Activated CD8-positive, alpha-beta memory T cell treated with anti-CD3 and anti-CD28 coated beads, Interleukin-2, amount 10 ng/mL, durations not matched to agents 7 days and 5 days (primary cell): ENCODE measurements around the gene CACNA1E. TPM values are rescaled to one million over a fixed set of nuclear protein-coding genes. Genes with fewer than 3 reads are reported as not detected.

Source experiments
- ATAC-seq: fragments of 150-1000 bp; cut with Tn5 transposase; one replicate; pipeline ENCODE4 v1.10.0; 2021; ENCODE audit warnings: moderate library complexity
- CTCF ChIA-PET: fragments of 350-600 bp; sonication (Branson Sonifier 250); formaldehyde crosslinking; loops from one replicate; lab custom pipeline; 2021; ENCODE audit warnings: antibody characterized with exemption; lab: Charles Lee
- DNase-seq: peaks from one replicate; pipeline ENCODE4 v3.0.0-alpha.2; 2020
- H3K27ac Mint-ChIP-seq: one replicate; pipeline ENCODE4 v1.8.0; 2021; ENCODE audit warnings: mild to moderate bottlenecking, mixed read lengths
- H3K27me3 Mint-ChIP-seq: one replicate; pipeline ENCODE4 v1.8.0; 2021; ENCODE audit warnings: mixed read lengths
- H3K36me3 Mint-ChIP-seq: one replicate; pipeline ENCODE4 v1.8.0; 2021; ENCODE audit warnings: mild to moderate bottlenecking, mixed read lengths
- H3K4me1 Mint-ChIP-seq: one replicate; pipeline ENCODE4 v1.8.0; 2021; ENCODE audit warnings: mixed read lengths
- H3K4me3 Mint-ChIP-seq: one replicate; pipeline ENCODE4 v1.8.0; 2021; ENCODE audit warnings: mild to moderate bottlenecking, moderate library complexity, mixed read lengths
- H3K9me3 Mint-ChIP-seq: one replicate; pipeline ENCODE4 v1.8.0; 2022; ENCODE audit warnings: low read depth, mixed read lengths
- total RNA-seq, 2 experiments: library from RNA; stranded (reverse); gene quantifications; one replicate each; pipeline ENCODE4 v1.2.3, GENCODE V29; 2021

Gene CACNA1E
- total RNA-seq, 2 experiments from 2014 or later: not detected

DNA sequence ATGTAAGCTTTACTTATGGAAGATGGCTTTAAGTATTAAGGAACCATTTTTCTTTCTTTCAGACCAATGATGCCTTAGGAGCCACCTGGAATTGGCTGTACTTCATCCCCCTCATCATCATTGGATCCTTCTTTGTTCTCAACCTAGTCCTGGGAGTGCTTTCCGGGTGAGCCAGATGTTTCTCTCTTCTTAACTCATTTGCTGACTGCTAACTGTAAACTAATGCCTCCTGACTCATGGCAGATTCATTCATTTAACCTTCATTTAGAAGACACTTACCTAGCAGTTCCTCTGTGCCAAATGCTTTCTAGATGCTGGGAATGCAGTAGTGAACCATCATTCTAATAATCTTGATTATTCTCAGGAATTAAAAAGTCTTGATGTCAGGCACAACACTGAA is 168.0 kb downstream of the CACNA1E start:
- no peak overlapping the region for H3K27ac Mint-ChIP-seq
- DNase-seq: no peak

DNA sequence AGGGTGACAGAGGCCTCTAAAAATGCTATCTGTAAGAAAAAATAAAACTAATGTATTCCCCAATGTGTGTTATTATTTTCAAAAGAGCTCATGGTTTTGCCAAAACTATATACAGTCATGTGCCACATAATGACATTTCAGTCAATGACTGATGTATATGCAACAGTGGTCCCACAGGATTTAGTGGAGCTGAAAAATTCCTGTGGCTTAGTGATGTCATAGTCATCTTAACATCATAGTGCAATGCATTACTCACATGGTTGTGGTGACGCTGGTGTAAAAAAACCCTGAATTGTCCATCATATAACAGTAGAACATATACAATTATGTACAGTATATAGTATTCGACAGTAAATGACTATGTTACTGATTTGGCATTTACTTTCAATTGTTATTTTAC is 172.4 kb downstream of the CACNA1E start:
- Mint-ChIP-seq H3K9me3 (no peaks in the 10 kb centered on the region), H3K4me3 (no peak overlapping the region), H3K4me1 (no peaks in the 10 kb centered on the region), H3K27ac (no peak overlapping the region), H3K36me3 (no peaks in the 10 kb centered on the region), H3K27me3 (no peaks in the 10 kb centered on the region)
- ATAC-seq (no peak), DNase-seq (no peak)
- CTCF ChIA-PET: no interaction called here

More for the DNA sequence above, 168.0 kb downstream of the CACNA1E start:
- peaks cover 6% of the 10 kb centered on the region for H3K27me3 Mint-ChIP-seq
- CTCF ChIA-PET: no interaction called here
- ATAC-seq: no peak
- no peaks in the 10 kb centered on the region for H3K36me3 Mint-ChIP-seq
- H3K9me3 Mint-ChIP-seq: no peaks in the 10 kb centered on the region
- H3K4me1 Mint-ChIP-seq: no peaks in the 10 kb centered on the region
- no peak overlapping the region for H3K4me3 Mint-ChIP-seq

DNA sequence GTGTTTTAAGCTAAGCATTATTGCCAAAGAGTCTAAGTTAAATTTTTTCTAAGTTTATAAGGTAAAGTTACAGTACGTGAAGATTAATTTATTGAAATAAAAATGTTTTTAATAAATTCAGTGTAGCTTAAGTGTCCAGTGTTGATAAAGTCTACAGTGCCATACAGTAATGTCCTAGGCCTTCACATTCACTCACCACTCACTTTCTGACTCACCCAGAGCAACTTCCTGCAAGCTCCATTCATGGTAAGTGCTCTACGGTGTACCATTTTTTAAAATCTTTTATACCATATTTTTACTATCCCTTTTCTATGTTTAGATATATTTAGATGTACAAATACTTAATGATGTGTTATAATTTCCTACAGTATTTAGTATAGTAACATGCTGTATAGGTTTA is 173.2 kb downstream of the CACNA1E start:
- CTCF ChIA-PET: no interaction called here

DNA sequence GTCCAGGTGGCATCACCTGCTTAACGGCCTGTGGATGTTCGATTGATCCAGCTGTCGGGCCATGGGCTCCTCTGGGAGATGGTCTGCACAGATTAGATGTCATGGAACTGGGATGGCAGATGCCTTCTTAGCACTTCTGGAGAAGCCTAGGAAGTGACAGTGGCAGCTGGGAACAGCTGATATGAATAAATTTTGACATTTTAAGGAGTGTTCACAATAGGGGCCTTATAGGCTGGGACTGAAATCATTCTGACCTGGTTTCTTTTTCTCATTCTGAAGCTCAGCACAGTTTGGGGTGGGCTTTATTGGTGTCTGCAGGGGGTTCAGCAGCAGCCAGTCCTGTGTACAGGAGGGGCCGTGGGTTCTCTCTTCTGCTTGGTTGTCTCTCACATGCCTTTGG is 175.3 kb downstream of the CACNA1E start:
- Mint-ChIP-seq H3K9me3 (no peaks in the 10 kb centered on the region), H3K36me3 (no peaks in the 10 kb centered on the region)
- CTCF ChIA-PET: no interaction called here

More for the DNA sequence above, 173.2 kb downstream of the CACNA1E start:
- no peaks in the 10 kb centered on the region for H3K9me3 Mint-ChIP-seq
- H3K27me3 Mint-ChIP-seq: no peaks in the 10 kb centered on the region
- H3K27ac Mint-ChIP-seq: no peak overlapping the region
- DNase-seq: no peak
- no peak for ATAC-seq
- H3K4me3 Mint-ChIP-seq: no peak overlapping the region
- H3K4me1 Mint-ChIP-seq: no peaks in the 10 kb centered on the region
- no peaks in the 10 kb centered on the region for H3K36me3 Mint-ChIP-seq

DNA sequence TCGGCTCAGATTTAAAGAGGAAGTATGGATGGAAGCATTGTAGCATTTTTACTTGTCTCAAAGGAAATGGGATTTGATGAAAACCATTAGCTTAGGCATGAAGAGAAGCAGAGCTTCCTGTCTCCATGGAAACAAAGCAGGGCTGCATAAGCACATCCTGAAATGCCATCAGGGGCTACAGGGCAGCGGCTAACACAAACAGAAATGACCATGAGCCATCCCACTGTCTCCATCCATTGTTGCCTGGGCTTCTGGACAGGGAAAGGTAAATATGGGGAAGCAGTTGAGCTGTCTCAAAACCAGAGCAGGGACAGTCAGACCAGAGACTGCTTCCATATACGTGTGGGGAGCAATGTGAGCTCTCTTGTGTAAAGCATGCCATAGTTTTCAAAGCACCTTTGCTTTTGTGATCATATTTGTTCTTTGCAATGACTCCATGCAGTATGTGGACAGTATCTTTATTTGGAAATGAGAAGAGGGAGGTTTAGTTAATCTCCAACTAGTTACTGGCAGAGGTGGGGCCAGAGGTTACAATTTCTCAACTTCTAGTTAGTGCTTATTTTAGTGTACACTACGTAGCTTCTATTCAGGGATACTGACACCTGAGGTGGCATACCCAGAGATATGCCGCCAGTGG is 176.1 kb downstream of the CACNA1E start:
- Mint-ChIP-seq H3K27ac (no peak overlapping the region), H3K9me3 (no peaks in the 10 kb centered on the region), H3K27me3 (peaks cover 2% of the 10 kb centered on the region), H3K4me3 (no peak overlapping the region), H3K36me3 (no peaks in the 10 kb centered on the region), H3K4me1 (no peaks in the 10 kb centered on the region)
- DNase-seq (no peak), ATAC-seq (no peak)
- CTCF ChIA-PET: no interaction called here

More for the DNA sequence above, 175.3 kb downstream of the CACNA1E start:
- no peak overlapping the region for H3K4me3 Mint-ChIP-seq
- DNase-seq: no peak
- no peak overlapping the region for H3K27ac Mint-ChIP-seq
- H3K27me3 Mint-ChIP-seq: no peaks in the 10 kb centered on the region
- H3K4me1 Mint-ChIP-seq: no peaks in the 10 kb centered on the region
- no peak for ATAC-seq

DNA sequence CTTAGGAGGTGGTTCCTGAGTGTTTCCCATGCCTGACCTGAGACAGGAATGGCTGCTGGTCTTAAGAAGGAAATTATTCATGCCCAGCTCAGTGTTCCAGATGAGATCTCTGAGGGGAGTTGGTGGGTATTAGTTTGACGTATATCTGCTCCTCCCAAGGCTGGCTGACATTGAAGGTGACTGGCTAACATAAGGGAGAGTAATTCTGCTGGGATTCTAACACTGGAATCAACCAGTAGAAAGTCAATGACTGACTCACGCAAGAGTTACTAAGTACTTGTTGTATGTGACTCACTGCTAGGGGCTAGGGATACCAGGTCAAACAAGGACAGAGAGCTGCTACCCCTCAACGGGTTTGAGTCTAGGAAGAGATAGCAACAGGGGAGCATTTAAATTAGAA is 177.3 kb downstream of the CACNA1E start:
- Mint-ChIP-seq H3K4me1 (no peaks in the 10 kb centered on the region), H3K27ac (no peak overlapping the region), H3K36me3 (no peaks in the 10 kb centered on the region), H3K27me3 (peaks cover 4% of the 10 kb centered on the region), H3K9me3 (no peaks in the 10 kb centered on the region), H3K4me3 (no peak overlapping the region)
- CTCF ChIA-PET: no interaction called here
- ATAC-seq (no peak), DNase-seq (no peak)

DNA sequence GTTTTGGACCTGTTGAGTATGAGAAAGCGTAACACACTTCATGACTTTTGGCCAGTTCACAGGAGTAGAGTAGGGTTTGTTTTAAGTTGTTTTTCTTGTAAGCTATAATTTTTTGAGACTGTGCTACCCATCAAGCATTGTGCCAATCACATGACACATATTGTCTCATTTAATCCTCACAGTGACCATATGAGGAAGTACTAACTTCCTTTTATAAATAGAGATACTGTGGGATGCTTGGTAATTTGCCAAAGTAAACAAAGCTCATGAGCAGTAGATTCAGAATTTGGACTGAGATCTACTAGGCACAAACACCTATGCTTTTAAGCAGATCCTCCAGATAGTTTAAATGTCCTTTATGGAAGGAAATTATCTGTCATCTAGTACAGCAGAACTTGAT is 178.3 kb downstream of the CACNA1E start:
- H3K9me3 Mint-ChIP-seq: no peaks in the 10 kb centered on the region
- H3K27ac Mint-ChIP-seq: no peak overlapping the region
- H3K36me3 Mint-ChIP-seq: no peaks in the 10 kb centered on the region
- no peak for ATAC-seq
- H3K4me3 Mint-ChIP-seq: no peak overlapping the region
- H3K27me3 Mint-ChIP-seq: peaks cover 4% of the 10 kb centered on the region
- no peak for DNase-seq
- H3K4me1 Mint-ChIP-seq: no peaks in the 10 kb centered on the region
- CTCF ChIA-PET: no interaction called here

DNA sequence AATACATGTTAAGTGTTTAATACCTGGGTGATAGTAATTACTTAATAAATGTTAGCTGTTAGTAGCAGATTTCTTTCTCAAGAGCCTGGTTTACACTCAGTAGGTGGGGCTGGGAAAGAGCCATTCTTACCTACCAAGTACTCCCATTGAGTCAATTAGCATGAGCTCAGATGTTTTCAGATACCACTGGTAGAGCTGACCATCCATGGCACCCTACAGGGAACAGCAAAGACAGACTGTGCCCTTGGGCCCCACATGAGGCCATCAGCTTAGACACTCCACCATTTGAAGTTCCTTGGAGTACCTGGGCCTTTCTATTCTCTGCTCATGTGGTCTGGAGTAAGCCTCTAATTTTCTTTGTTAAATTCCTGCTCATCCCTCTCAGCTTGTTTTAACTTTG is 179.3 kb downstream of the CACNA1E start:
- Mint-ChIP-seq H3K27me3 (peaks cover 9% of the 10 kb centered on the region), H3K9me3 (no peaks in the 10 kb centered on the region), H3K36me3 (no peaks in the 10 kb centered on the region), H3K27ac (no peak overlapping the region), H3K4me3 (no peak overlapping the region), H3K4me1 (no peaks in the 10 kb centered on the region)
- CTCF ChIA-PET: no interaction called here
- no peak for DNase-seq
- ATAC-seq: no peak

DNA sequence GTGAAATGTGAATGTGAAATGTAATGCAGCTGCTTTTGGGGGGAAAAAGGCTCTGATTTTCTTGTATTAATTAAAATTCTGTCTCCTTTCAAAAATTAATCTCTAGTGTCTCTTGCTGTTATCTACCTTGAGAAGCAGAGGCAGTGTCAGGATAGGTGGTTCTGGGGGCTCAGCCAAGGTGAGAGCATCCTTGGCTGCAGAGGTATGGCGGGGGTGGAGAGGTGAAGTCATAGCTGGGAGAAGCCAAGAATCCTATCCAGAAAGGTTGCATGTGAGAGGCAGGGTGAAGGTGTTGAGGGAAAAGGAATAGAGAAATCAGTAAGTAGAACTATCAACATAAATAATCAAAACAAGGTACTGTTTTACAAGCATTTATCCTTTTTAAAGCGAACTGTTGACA is 181.2 kb downstream of the CACNA1E start:
- Mint-ChIP-seq H3K4me1 (no peaks in the 10 kb centered on the region), H3K36me3 (no peaks in the 10 kb centered on the region), H3K4me3 (no peak overlapping the region), H3K27ac (no peak overlapping the region), H3K27me3 (peaks cover 9% of the 10 kb centered on the region), H3K9me3 (no peaks in the 10 kb centered on the region)
- CTCF ChIA-PET: no interaction called here
- DNase-seq (no peak), ATAC-seq (no peak)

DNA sequence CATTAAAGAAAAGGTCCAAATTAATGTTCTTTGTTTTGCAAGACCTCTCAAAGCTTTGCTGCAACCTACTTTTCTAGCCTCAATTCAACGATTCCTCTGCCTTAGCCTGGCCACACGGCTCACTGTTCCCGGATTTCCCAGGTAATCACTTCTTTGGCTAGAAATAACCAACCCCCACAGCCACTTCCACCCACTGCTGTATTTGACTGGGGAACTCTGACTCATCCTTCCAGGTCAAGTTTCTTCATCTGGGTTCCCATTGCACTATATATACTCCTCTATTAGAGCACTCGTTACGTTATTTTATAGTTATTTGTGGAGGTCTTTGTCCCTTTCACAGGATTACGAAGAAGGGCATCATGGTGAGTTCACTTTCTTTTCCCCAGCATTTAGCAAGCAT is 185.9 kb downstream of the CACNA1E start:
- Mint-ChIP-seq H3K36me3 (no peaks in the 10 kb centered on the region), H3K4me1 (no peaks in the 10 kb centered on the region), H3K4me3 (no peak overlapping the region), H3K9me3 (no peaks in the 10 kb centered on the region), H3K27ac (no peak overlapping the region), H3K27me3 (peaks cover 9% of the 10 kb centered on the region)
- CTCF ChIA-PET: no interaction called here
- DNase-seq (no peak), ATAC-seq (no peak)

DNA sequence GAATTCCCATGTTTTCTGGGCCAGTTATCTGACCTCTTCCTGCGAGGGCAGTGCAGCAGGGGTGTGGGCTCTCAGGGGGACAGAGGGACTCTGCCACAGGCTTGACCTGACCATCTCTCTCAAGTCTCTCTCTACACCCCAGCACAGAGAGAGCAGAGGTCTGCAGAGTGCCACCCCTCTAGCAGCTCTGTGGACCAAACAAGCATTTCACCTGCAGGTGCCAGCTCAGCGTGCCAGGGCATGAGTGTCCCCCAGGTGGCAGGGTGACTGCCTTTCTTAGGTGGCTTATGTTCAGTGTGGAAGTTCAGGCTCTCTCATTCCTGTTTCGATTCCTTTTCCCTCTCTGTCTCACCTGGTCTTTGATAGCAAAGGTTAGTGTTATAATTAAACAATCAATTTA is 191.3 kb downstream of the CACNA1E start:
- CTCF ChIA-PET: no interaction called here
- no peak for ATAC-seq
- H3K36me3 Mint-ChIP-seq: no peaks in the 10 kb centered on the region

DNA sequence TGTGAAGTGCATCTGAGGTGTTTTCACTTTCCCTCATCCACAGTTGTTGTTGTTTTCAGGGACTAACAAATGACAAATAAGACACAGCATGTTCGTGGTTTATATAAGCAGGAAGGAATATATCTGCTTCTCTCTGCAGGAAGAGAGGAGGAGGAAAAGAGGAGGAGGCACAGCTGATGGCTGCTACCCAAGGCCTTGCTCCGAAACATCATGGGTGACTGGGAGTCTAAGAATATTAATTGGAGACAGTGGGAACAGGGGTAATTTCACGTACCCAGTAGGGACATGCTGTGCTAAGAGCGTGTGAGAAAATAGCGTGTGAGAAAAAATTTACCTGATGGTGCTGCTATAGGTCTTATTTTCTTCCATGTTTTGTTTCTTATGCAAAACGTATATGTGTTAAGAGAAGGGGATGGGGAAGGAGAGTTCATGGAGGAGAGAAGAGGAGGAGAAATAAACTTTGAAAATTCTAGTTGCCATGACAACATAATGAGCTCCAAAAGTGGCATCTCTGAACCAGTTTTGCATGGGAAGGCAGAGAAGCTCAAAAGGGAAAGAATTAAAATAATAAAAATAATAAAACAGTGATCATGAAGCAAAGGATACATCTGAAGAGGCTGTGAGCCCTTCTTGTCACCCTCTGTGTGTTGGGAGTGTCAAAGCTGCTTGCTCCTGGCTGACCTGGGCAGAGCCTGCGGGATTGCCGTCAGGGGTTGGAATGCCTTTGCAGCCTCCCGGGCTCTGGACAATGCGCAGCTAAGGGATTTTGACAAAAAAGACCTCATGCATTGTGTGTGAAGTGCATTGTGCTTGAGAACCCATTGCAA is 192.0 kb downstream of the CACNA1E start:
- ATAC-seq (no peak), DNase-seq (no peak)
- Mint-ChIP-seq H3K4me3 (no peak overlapping the region), H3K36me3 (no peaks in the 10 kb centered on the region), H3K9me3 (no peaks in the 10 kb centered on the region), H3K27me3 (peaks cover 16% of the 10 kb centered on the region), H3K27ac (no peak overlapping the region), H3K4me1 (no peaks in the 10 kb centered on the region)
- CTCF ChIA-PET: interaction anchor here (1.7 kb wide), 1 partner anchor 196 kb away, joined by 4 read pairs; no protein-coding TSS in a partner anchor

More for the DNA sequence above, 191.3 kb downstream of the CACNA1E start:
- no peak overlapping the region for H3K4me3 Mint-ChIP-seq
- no peak for DNase-seq
- H3K27me3 Mint-ChIP-seq: peaks cover 16% of the 10 kb centered on the region
- H3K27ac Mint-ChIP-seq: no peak overlapping the region
- H3K9me3 Mint-ChIP-seq: no peaks in the 10 kb centered on the region
- H3K4me1 Mint-ChIP-seq: no peaks in the 10 kb centered on the region

DNA sequence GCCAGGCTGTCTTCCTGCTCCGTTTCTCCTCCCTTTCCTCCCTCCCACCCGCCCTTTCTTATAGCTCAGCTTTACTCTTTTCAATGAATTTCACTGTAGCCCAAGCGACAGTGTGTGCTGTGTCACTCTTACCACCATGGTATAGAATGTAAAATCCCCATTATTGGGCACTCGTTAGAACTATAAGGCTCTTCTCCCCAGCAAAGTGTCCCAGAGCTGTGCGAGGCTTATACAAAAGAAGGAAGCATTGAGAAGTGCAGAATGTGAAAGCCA is 192.5 kb downstream of the CACNA1E start:
- no peak for DNase-seq
- no peak overlapping the region for H3K4me3 Mint-ChIP-seq
- H3K27me3 Mint-ChIP-seq: peaks cover 16% of the 10 kb centered on the region
- no peaks in the 10 kb centered on the region for H3K4me1 Mint-ChIP-seq
- H3K9me3 Mint-ChIP-seq: no peaks in the 10 kb centered on the region
- CTCF ChIA-PET: interaction anchor here (1.7 kb wide), 1 partner anchor 196 kb away, joined by 4 read pairs; no protein-coding TSS in a partner anchor
- H3K36me3 Mint-ChIP-seq: no peaks in the 10 kb centered on the region
- no peak for ATAC-seq
- H3K27ac Mint-ChIP-seq: no peak overlapping the region

DNA sequence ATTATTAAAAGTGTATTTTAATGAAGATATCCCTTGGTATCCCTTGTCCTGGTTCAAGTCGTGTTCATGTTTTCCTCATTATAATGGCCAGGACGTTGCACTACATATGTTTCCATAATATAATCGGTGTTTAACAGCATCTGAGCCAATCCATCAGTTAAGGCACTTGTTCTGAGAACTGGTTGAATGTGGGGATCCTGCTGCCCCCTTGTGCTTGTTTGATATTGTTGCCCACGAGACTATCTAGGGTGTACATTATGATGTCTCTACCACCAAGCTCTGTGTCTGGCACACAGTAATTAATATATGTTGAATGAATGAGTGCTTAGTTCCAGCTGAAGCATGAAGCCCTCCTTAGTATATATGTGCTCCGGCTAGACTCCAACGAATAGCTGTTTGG is 193.0 kb downstream of the CACNA1E start:
- CTCF ChIA-PET: interaction anchor here (0.8 to 1.7 kb wide), 2 partner anchors 197 to 200 kb away, joined by 4 read pairs; no protein-coding TSS in a partner anchor
- no peak for ATAC-seq
- no peaks in the 10 kb centered on the region for H3K36me3 Mint-ChIP-seq

More for the DNA sequence above, 193.0 kb downstream of the CACNA1E start:
- Mint-ChIP-seq H3K4me3 (no peak overlapping the region), H3K27ac (no peak overlapping the region), H3K9me3 (no peaks in the 10 kb centered on the region), H3K4me1 (no peaks in the 10 kb centered on the region), H3K27me3 (peaks cover 16% of the 10 kb centered on the region)
- DNase-seq: no peak
